ENCODE measurements around the gene CYB5A. TPM values are rescaled to one million over a fixed set of nuclear protein-coding genes. Genes with fewer than 3 reads are reported as not detected.

The CYB5A gene
- total RNA-seq, 1 donor from 2014 or later = 84.1 TPM

DNA sequence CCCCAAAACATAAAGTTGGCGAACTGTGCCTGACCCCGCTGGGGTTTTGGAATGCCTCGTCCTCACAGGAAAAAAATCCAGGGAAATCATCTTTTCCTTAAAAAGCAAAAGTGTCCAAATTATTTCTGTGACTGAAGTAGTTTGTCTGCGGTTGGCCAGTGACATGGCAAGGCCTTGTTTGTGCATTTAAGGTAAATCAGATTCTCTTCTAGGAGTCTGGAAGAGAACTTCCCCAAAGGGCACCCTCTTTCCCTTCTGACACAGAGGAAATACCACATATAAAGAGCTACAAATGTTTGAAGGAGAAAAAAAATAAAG is 737 bp upstream of the CYB5A start:
- Histone ChIP-seq H3K36me3 (ENCODE audit: control insufficient read depth, insufficient read depth, low read length) (no peaks in the 10 kb centered on the region), H3K27me3 (ENCODE audit: control insufficient read depth, insufficient read depth, low read length) (no peaks in the 10 kb centered on the region), H3K4me3 (ENCODE audit: low read depth, low read length) (peak overlapping the region; percentile 86)
- TF ChIP-seq, protein P1, sequence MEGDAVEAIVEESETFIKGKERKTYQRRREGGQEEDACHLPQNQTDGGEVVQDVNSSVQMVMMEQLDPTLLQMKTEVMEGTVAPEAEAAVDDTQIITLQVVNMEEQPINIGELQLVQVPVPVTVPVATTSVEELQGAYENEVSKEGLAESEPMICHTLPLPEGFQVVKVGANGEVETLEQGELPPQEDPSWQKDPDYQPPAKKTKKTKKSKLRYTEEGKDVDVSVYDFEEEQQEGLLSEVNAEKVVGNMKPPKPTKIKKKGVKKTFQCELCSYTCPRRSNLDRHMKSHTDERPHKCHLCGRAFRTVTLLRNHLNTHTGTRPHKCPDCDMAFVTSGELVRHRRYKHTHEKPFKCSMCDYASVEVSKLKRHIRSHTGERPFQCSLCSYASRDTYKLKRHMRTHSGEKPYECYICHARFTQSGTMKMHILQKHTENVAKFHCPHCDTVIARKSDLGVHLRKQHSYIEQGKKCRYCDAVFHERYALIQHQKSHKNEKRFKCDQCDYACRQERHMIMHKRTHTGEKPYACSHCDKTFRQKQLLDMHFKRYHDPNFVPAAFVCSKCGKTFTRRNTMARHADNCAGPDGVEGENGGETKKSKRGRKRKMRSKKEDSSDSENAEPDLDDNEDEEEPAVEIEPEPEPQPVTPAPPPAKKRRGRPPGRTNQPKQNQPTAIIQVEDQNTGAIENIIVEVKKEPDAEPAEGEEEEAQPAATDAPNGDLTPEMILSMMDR (IDR thresholded peaks at IDR 0.05; ENCODE audit: insufficient read depth, low read length, poor library complexity, severe bottlenecking) = no peak
- no peak for DNase-seq (ENCODE audit: low read depth)

DNA sequence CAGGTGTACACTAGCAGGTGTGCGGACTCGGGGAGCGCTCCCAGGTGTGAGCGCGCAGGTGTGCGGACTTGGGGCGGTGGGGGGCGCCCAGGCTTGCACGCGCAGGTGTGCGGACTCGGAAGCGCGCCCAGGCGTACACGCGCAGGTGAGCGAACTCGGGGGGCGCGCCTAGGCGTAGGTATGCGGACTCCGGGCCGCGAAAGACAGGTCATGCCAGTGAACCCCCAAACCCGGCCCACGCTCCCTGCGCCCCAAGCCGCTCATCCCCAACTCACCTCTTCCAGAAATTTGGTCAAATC is 342 bp downstream of the CYB5A start:
- no peak for DNase-seq (ENCODE audit: low read depth)
- Histone ChIP-seq H3K4me3 (ENCODE audit: low read depth, low read length) (peak overlapping the region; percentile 86), H3K27me3 (ENCODE audit: control insufficient read depth, insufficient read depth, low read length) (no peaks in the 10 kb centered on the region), H3K36me3 (ENCODE audit: control insufficient read depth, insufficient read depth, low read length) (no peaks in the 10 kb centered on the region)
- TF ChIP-seq, protein P1 (IDR thresholded peaks at IDR 0.05; ENCODE audit: insufficient read depth, low read length, poor library complexity, severe bottlenecking) = no peak

DNA sequence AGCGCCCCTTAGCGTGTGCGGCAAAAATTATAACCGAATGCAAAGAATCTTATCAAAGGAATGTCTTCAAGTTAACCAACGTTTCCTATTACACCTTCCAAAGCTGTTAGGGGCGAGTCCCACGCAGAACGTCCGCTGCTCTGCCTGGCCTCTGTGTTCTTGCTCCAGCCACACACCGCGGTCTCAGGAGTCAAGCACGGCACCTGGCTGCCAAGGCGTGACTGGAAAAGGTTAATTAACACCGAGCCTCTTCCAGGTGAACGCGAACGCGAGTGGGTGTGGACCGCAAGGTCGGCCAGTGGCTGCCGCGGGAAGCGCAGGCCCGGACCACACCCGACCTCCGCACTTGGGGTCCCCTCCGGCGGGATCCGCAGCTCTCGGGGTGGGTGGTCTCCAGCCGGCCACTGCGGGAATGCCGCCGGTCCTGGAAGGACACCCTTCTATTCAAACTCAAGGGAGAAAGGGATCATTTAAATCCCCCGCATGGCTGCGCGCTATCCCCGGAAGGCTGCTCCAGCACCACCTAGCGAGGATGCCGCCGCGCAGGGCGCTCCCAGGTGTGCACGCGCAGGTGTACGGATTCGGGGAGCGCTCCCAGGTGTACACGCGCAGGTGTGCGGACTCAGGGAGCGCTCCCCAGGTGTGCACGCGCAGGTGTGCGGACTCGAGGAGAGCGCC is 830 bp downstream of the CYB5A start:
- TF ChIP-seq, protein P1 (IDR thresholded peaks at IDR 0.05; ENCODE audit: insufficient read depth, low read length, poor library complexity, severe bottlenecking) = peak; percentile 41
- DNase-seq (ENCODE audit: low read depth) = no peak
- no peaks in the 10 kb centered on the region for H3K27me3 ChIP-seq (ENCODE audit: control insufficient read depth, insufficient read depth, low read length)
- H3K36me3 ChIP-seq (ENCODE audit: control insufficient read depth, insufficient read depth, low read length) = no peaks in the 10 kb centered on the region
- peak overlapping the region; percentile 86 for H3K4me3 ChIP-seq (ENCODE audit: low read depth, low read length)

DNA sequence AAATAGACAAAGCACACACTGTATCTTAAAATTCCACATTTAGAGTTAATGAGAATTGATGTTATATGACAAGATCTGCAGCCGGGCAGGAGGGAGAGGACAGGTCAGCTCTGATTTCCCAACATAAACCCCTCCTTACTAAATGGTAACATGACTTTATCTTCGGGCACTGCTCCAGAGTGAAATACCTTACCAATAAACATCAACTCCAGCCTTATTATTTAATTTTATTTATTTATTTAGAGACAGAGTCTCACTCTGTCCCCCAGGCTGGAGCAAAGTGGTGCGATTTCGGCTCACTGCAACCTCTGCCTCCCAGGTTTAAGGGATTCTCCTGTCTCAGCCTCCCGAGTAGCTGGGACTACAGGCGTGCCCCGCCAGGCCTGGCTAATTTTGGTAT is 1.7 kb downstream of the CYB5A start:
- DNase-seq (ENCODE audit: low read depth) = no peak
- no peak overlapping the region for H3K4me3 ChIP-seq (ENCODE audit: low read depth, low read length)
- TF ChIP-seq, protein P1 (IDR thresholded peaks at IDR 0.05; ENCODE audit: insufficient read depth, low read length, poor library complexity, severe bottlenecking) = no peak

DNA sequence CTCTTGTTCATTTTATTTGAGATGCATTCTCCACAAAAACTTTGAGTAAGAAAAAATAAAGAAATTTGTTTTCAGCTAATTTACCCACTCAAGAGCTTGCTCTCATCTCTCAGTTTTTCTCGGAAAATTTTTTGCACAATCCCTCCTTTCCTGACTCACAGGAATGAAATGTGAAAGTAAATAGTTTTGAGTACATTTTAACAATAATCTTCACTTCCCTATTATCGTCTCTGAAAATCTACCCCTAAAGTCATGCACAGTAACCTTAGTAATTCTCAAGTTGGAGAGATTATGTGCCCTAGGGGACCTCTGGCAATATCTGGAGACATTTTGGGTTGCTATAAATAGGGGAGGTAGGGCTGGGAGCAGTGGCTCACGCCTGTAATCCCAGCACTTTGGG is 2.6 kb downstream of the CYB5A start:
- H3K4me3 ChIP-seq (ENCODE audit: low read depth, low read length) = no peak overlapping the region
- TF ChIP-seq, protein P1 (IDR thresholded peaks at IDR 0.05; ENCODE audit: insufficient read depth, low read length, poor library complexity, severe bottlenecking) = no peak
- no peak for DNase-seq (ENCODE audit: low read depth)
- no peaks in the 10 kb centered on the region for H3K27me3 ChIP-seq (ENCODE audit: control insufficient read depth, insufficient read depth, low read length)
- H3K36me3 ChIP-seq (ENCODE audit: control insufficient read depth, insufficient read depth, low read length) = no peaks in the 10 kb centered on the region

More for the DNA sequence above, 1.7 kb downstream of the CYB5A start:
- no peaks in the 10 kb centered on the region for H3K27me3 ChIP-seq (ENCODE audit: control insufficient read depth, insufficient read depth, low read length)
- H3K36me3 ChIP-seq (ENCODE audit: control insufficient read depth, insufficient read depth, low read length) = no peaks in the 10 kb centered on the region

GRCh38 chr18:74288730-74289129 is 3.0 kb downstream of the CYB5A start:
- Histone ChIP-seq H3K36me3 (ENCODE audit: control insufficient read depth, insufficient read depth, low read length) (no peaks in the 10 kb centered on the region), H3K27me3 (ENCODE audit: control insufficient read depth, insufficient read depth, low read length) (no peaks in the 10 kb centered on the region), H3K4me3 (ENCODE audit: low read depth, low read length) (no peak overlapping the region)
- no peak for DNase-seq (ENCODE audit: low read depth)
- TF ChIP-seq, protein P1 (IDR thresholded peaks at IDR 0.05; ENCODE audit: insufficient read depth, low read length, poor library complexity, severe bottlenecking) = no peak

Measured in kidney epithelial cell (primary cell).